ENCODE results near the gene CSPG4.

Gene CSPG4

GRCh38 chr15:75663931-75664421 is 48.7 kb downstream of the CSPG4 start:
- H3K9ac ChIP-seq, result no peak overlapping the region

GRCh38 chr15:75662823-75663519 is 49.7 kb downstream of the CSPG4 start:
- Histone ChIP-seq H3K4me2 (no peak overlapping the region), H3K36me3 (peaks cover 35% of the 10 kb centered on the region), H3K4me1 (peaks cover 9% of the 10 kb centered on the region), H3K27me3 (no peaks in the 10 kb centered on the region), H3K9ac (no peak overlapping the region), H3K27ac (no peak overlapping the region), H4K20me1 (peaks cover 11% of the 10 kb centered on the region; the same call in 1 of the 2 replicates), H3K4me3 (no peak overlapping the region), H3K9me3 (no peaks in the 10 kb centered on the region)
- no peak for TF ChIP-seq Cebpa-rat (IDR thresholded peaks at IDR 0.05)

More at GRCh38 chr15:75663931-75664421, 48.7 kb downstream of the CSPG4 start:
- H3K4me1 ChIP-seq, result peaks cover 9% of the 10 kb centered on the region
- H3K27ac ChIP-seq, result no peak overlapping the region
- H3K4me2 ChIP-seq, result no peak overlapping the region
- H3K4me3 ChIP-seq, result no peak overlapping the region
- no peak for TF ChIP-seq Cebpa-rat (IDR thresholded peaks at IDR 0.05)
- no peaks in the 10 kb centered on the region for H3K27me3 ChIP-seq
- 0 out of 2 replicates have a peak, but pooled peaks cover 2% of the 10 kb centered on the region for H4K20me1 ChIP-seq
- no peaks in the 10 kb centered on the region for H3K9me3 ChIP-seq
- peaks cover 25% of the 10 kb centered on the region for H3K36me3 ChIP-seq

- Histone ChIP-seq H3K27ac (no peak overlapping the region), H3K9ac (no peak overlapping the region), H4K20me1 (peaks cover 24% of the 10 kb centered on the region), H3K36me3 (peaks cover 47% of the 10 kb centered on the region), H3K4me3 (no peak overlapping the region), H3K4me2 (no peak overlapping the region), H3K4me1 (peaks cover 5% of the 10 kb centered on the region), H3K9me3 (no peaks in the 10 kb centered on the region), H3K27me3 (no peaks in the 10 kb centered on the region)
- TF ChIP-seq Cebpa-rat (IDR thresholded peaks at IDR 0.05), result no peak
Observed at GRCh38 chr15:75661756-75662140, 50.9 kb downstream of the CSPG4 start.

- Histone ChIP-seq H3K9ac (no peak overlapping the region), H4K20me1 (peaks cover 29% of the 10 kb centered on the region), H3K27me3 (no peaks in the 10 kb centered on the region), H3K27ac (no peak overlapping the region), H3K9me3 (no peaks in the 10 kb centered on the region), H3K4me1 (no peaks in the 10 kb centered on the region), H3K4me3 (no peak overlapping the region), H3K36me3 (peaks cover 52% of the 10 kb centered on the region), H3K4me2 (no peak overlapping the region)
- no peak for TF ChIP-seq Cebpa-rat (IDR thresholded peaks at IDR 0.05)
Observed at GRCh38 chr15:75661100-75661755, 51.4 kb downstream of the CSPG4 start.

- no peaks in the 10 kb centered on the region for H3K9me3 ChIP-seq
- H3K4me2 ChIP-seq, result no peak overlapping the region
- no peaks in the 10 kb centered on the region for H3K27me3 ChIP-seq
- H3K9ac ChIP-seq, result no peak overlapping the region
- H3K4me1 ChIP-seq, result no peaks in the 10 kb centered on the region
- peaks cover 62% of the 10 kb centered on the region for H3K36me3 ChIP-seq
- TF ChIP-seq Cebpa-rat (IDR thresholded peaks at IDR 0.05), result no peak
- H3K4me3 ChIP-seq, result no peak overlapping the region
- H3K27ac ChIP-seq, result no peak overlapping the region
- peaks cover 40% of the 10 kb centered on the region for H4K20me1 ChIP-seq
Observed at GRCh38 chr15:75659928-75660645, 52.6 kb downstream of the CSPG4 start.

GRCh38 chr15:75659141-75659771 is 53.4 kb downstream of the CSPG4 start:
- no peaks in the 10 kb centered on the region for H3K27me3 ChIP-seq
- H3K9me3 ChIP-seq, result no peaks in the 10 kb centered on the region
- no peak overlapping the region for H3K4me3 ChIP-seq
- H3K27ac ChIP-seq, result no peak overlapping the region
- no peak for TF ChIP-seq Cebpa-rat (IDR thresholded peaks at IDR 0.05)
- H3K4me2 ChIP-seq, result no peak overlapping the region
- H3K9ac ChIP-seq, result no peak overlapping the region
- peaks cover 49% of the 10 kb centered on the region for H4K20me1 ChIP-seq
- peaks cover 69% of the 10 kb centered on the region for H3K36me3 ChIP-seq
- H3K4me1 ChIP-seq, result no peaks in the 10 kb centered on the region

GRCh38 chr15:75656813-75657212 is 55.8 kb downstream of the CSPG4 start:
- Histone ChIP-seq H3K27me3 (no peaks in the 10 kb centered on the region), H3K4me3 (no peak overlapping the region), H3K4me1 (peaks cover 19% of the 10 kb centered on the region), H3K4me2 (no peak overlapping the region), H3K27ac (no peak overlapping the region), H3K9me3 (no peaks in the 10 kb centered on the region), H4K20me1 (peaks cover 73% of the 10 kb centered on the region), H3K9ac (no peak overlapping the region), H3K36me3 (peaks cover 70% of the 10 kb centered on the region)
- no peak for TF ChIP-seq Cebpa-rat (IDR thresholded peaks at IDR 0.05)

- H3K4me3 ChIP-seq, result no peak overlapping the region
- no peak for TF ChIP-seq Cebpa-rat (IDR thresholded peaks at IDR 0.05)
- H3K36me3 ChIP-seq, result peaks cover 65% of the 10 kb centered on the region
- H3K9me3 ChIP-seq, result no peaks in the 10 kb centered on the region
- no peak overlapping the region for H3K4me2 ChIP-seq
- peaks cover 78% of the 10 kb centered on the region for H4K20me1 ChIP-seq
- H3K9ac ChIP-seq, result no peak overlapping the region
- H3K4me1 ChIP-seq, result peaks cover 24% of the 10 kb centered on the region
- H3K27ac ChIP-seq, result no peak overlapping the region
- no peaks in the 10 kb centered on the region for H3K27me3 ChIP-seq
Observed at GRCh38 chr15:75656331-75656730, 56.3 kb downstream of the CSPG4 start.

- peaks cover 65% of the 10 kb centered on the region for H3K36me3 ChIP-seq
- no peaks in the 10 kb centered on the region for H3K27me3 ChIP-seq
- peaks cover 82% of the 10 kb centered on the region for H4K20me1 ChIP-seq
- H3K9ac ChIP-seq, result no peak overlapping the region
- H3K4me2 ChIP-seq, result no peak overlapping the region
- H3K4me3 ChIP-seq, result no peak overlapping the region
- H3K27ac ChIP-seq, result no peak overlapping the region
- TF ChIP-seq Cebpa-rat (IDR thresholded peaks at IDR 0.05), result no peak
- peaks cover 28% of the 10 kb centered on the region for H3K4me1 ChIP-seq
- H3K9me3 ChIP-seq, result no peaks in the 10 kb centered on the region
Observed at GRCh38 chr15:75655931-75656330, 56.7 kb downstream of the CSPG4 start.
